Measurements from ENCODE around the gene ITPR2. TPM values are rescaled to one million over a fixed set of nuclear protein-coding genes. Genes with fewer than 3 reads are reported as not detected.
"Not testable (repeated sequence)": the region's sequence is repeated elsewhere in the genome, so short reads cannot be mapped to it uniquely, and the experiment has no call there.

Gene ITPR2
- total and polyA plus RNA-seq, 4 donors = 4.1 to 47.0 (median 26.5) TPM

DNA sequence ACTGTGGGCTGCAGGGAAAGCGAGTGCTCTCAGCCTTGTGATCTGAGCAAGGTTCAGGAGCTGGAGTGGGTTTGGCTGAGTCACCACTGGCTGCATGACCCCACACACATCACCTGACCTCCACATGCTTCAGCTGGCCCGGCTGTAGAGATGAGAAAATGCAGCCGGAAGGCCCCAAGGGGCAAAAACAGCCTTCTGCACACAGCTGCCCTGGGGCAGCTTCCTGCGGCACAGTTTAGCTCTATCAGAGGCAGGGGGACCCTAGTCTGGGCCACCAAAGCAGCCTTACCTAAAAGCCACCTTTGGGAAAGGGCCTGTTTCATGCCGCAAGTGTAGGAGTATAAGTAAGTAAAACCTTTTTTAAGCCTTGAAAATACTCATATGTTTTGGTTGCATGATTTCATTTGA, 514.3 kb downstream of the ITPR2 start:
- DNase-seq (no peak), ATAC-seq (ENCODE audit: insufficient read depth, low FRiP score) (peak; percentile 69)
- H3K4me3 ChIP-seq = no peak overlapping the region
- TF ChIP-seq, protein P1, sequence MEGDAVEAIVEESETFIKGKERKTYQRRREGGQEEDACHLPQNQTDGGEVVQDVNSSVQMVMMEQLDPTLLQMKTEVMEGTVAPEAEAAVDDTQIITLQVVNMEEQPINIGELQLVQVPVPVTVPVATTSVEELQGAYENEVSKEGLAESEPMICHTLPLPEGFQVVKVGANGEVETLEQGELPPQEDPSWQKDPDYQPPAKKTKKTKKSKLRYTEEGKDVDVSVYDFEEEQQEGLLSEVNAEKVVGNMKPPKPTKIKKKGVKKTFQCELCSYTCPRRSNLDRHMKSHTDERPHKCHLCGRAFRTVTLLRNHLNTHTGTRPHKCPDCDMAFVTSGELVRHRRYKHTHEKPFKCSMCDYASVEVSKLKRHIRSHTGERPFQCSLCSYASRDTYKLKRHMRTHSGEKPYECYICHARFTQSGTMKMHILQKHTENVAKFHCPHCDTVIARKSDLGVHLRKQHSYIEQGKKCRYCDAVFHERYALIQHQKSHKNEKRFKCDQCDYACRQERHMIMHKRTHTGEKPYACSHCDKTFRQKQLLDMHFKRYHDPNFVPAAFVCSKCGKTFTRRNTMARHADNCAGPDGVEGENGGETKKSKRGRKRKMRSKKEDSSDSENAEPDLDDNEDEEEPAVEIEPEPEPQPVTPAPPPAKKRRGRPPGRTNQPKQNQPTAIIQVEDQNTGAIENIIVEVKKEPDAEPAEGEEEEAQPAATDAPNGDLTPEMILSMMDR (IDR thresholded peaks at IDR 0.05; ENCODE audit: control extremely low read depth, extremely low read depth) = no peak
- H3K27me3 ChIP-seq (ENCODE audit: control insufficient read depth in 3 of 3, insufficient read depth in 3 of 3, low read length in 2 of 3) = no peaks in the 10 kb centered on the region
- no peak overlapping the region for H3K9ac ChIP-seq (ENCODE audit: insufficient read depth in 1 of 2, low read length in 2 of 2)
- peaks cover 0 to 12% (median 0%) of the 10 kb centered on the region in 4 donors for H3K9me3 ChIP-seq (ENCODE audit: control insufficient read depth in 4 of 4, insufficient read depth in 3 of 4, low read length in 3 of 4)
- H3K4me1 ChIP-seq (ENCODE audit: control insufficient read depth in 5 of 5, insufficient read depth in 5 of 5, low read length in 5 of 5) = peaks cover 0 to 4% (median 0%) of the 10 kb centered on the region in 5 donors
- WGBS, 2 donors = 57 to 59% methylated on average over 5 of the region's 5 CpGs
- H3K36me3 ChIP-seq (ENCODE audit: control insufficient read depth in 4 of 4, insufficient read depth in 4 of 4, low read length in 4 of 4) = no peaks in the 10 kb centered on the region
- H3K27ac ChIP-seq (ENCODE audit: low read depth in 1 of 2, low read length in 1 of 2) = peak overlapping the region in 1 of 2 donors; percentile 54

DNA sequence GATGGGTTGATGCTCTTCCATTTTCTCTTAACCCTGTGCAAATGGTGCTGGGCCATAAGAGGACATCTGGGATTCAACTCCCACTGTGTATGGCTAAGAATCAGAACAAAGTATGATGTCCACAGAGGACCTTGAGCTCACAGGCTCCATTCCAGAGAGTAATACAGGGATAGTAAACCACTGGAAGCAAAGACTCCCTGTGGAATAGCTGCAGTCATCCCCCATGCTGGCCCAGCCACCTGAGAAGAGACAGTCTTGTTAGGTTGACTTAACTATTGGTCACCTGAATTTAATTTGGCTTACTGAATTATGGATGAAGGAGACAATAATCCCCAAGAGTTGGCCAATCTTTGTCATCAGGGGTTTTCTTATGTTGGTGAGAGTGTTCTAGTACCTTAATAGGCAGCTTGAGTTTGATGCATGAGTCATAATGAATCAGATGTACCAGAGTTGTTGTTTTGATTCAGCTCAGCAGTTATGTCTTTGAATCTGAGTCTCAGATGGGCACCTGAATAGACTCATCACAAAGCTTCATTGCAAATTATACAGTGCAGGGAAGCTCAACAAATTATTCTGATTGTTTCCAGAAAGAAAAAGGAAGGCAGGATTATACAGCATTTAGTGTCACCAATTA, 514.9 kb downstream of the ITPR2 start:
- peak overlapping the region in 1 of 2 donors; percentile 54 for H3K27ac ChIP-seq (ENCODE audit: low read depth in 1 of 2, low read length in 1 of 2)
- no peaks in the 10 kb centered on the region for H3K27me3 ChIP-seq (ENCODE audit: control insufficient read depth in 3 of 3, insufficient read depth in 3 of 3, low read length in 2 of 3)
- DNase-seq (no peak), ATAC-seq (ENCODE audit: insufficient read depth, low FRiP score) (peak; percentile 6)
- TF ChIP-seq, protein P1 (IDR thresholded peaks at IDR 0.05; ENCODE audit: control extremely low read depth, extremely low read depth) = no peak
- H3K4me1 ChIP-seq (ENCODE audit: control insufficient read depth in 5 of 5, insufficient read depth in 5 of 5, low read length in 5 of 5) = peaks cover 0 to 4% (median 0%) of the 10 kb centered on the region in 5 donors
- H3K9ac ChIP-seq (ENCODE audit: insufficient read depth in 1 of 2, low read length in 2 of 2) = no peak overlapping the region
- H3K4me3 ChIP-seq = no peak overlapping the region
- H3K36me3 ChIP-seq (ENCODE audit: control insufficient read depth in 4 of 4, insufficient read depth in 4 of 4, low read length in 4 of 4) = no peaks in the 10 kb centered on the region
- H3K9me3 ChIP-seq (ENCODE audit: control insufficient read depth in 4 of 4, insufficient read depth in 3 of 4, low read length in 3 of 4) = peaks cover 0 to 12% (median 0%) of the 10 kb centered on the region in 4 donors

DNA sequence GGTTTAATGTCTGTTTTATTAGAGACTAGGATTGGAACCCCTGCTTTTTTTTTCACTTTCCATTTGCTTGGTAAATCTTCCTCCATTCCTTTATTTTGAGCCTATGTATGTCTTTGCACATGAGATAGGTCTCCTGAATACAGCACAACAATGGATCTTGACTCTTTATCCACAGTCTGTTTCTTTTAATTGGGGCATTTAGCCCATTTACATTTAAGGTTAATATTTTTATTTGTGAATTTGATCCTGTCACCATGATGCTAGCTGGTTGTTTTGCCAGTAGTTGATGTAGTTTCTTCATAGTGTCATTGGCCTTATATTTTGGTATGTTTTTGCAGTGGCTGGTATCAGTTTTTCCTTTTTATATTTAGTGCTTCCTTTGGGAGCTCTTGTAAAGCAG, 518.9 kb downstream of the ITPR2 start:
- H3K36me3 ChIP-seq (ENCODE audit: control insufficient read depth in 4 of 4, insufficient read depth in 4 of 4, low read length in 4 of 4); ATAC-seq (ENCODE audit: insufficient read depth, low FRiP score); H3K27me3 ChIP-seq (ENCODE audit: control insufficient read depth in 3 of 3, insufficient read depth in 3 of 3, low read length in 2 of 3); H3K4me3 ChIP-seq; DNase-seq; H3K9ac ChIP-seq (ENCODE audit: insufficient read depth in 1 of 2, low read length in 2 of 2); H3K4me1 ChIP-seq (ENCODE audit: control insufficient read depth in 5 of 5, insufficient read depth in 5 of 5, low read length in 5 of 5); H3K9me3 ChIP-seq (ENCODE audit: control insufficient read depth in 4 of 4, insufficient read depth in 3 of 4, low read length in 3 of 4); H3K27ac ChIP-seq (ENCODE audit: low read depth in 1 of 2, low read length in 1 of 2): not testable (repeated sequence)

DNA sequence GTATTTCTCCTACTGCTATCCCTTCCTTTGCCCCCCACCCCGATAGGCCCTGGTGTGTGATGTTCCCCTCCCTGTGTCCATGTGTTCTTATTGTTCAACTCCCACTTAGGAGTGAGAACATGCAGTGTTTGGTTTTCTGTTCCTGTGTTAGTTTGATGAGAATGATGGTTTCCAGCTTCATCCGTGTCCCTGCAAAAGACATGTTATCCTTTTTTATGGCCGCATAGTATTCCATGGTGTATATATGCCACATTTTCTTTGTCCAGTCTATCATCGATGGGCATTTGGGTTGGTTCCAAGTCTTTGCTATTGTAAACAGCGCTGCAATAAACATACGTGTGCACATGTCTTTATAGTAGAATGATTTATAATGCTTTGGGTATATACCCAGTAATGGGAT, 522.5 kb downstream of the ITPR2 start:
- not testable (repeated sequence) for H3K36me3 ChIP-seq (ENCODE audit: control insufficient read depth in 4 of 4, insufficient read depth in 4 of 4, low read length in 4 of 4); H3K4me1 ChIP-seq (ENCODE audit: control insufficient read depth in 5 of 5, insufficient read depth in 5 of 5, low read length in 5 of 5); H3K27ac ChIP-seq (ENCODE audit: low read depth in 1 of 2, low read length in 1 of 2); H3K9ac ChIP-seq (ENCODE audit: insufficient read depth in 1 of 2, low read length in 2 of 2); ATAC-seq (ENCODE audit: insufficient read depth, low FRiP score); H3K4me3 ChIP-seq; H3K27me3 ChIP-seq (ENCODE audit: control insufficient read depth in 3 of 3, insufficient read depth in 3 of 3, low read length in 2 of 3); H3K9me3 ChIP-seq (ENCODE audit: control insufficient read depth in 4 of 4, insufficient read depth in 3 of 4, low read length in 3 of 4); DNase-seq
- WGBS, 2 donors = 88 to 94% methylated on average over 6 of the region's 6 CpGs
